CD4-positive, alpha-beta memory T cell (primary cell): ENCODE measurements around the gene SENP8. TPM values are rescaled to one million over a fixed set of nuclear protein-coding genes. Genes with fewer than 3 reads are reported as not detected.

ENCODE experiments used
- polyA plus RNA-seq, 2 donors: library from polyadenylated mRNA; unstranded; fragments of 300-500 nt; fragmentation: Illumina TruSeq; gene quantifications; one replicate each; pipeline ENCODE4 v1.2.3, GENCODE V29; 2021
- total RNA-seq, 2 experiments: library from RNA; stranded (reverse); gene quantifications; one replicate each; pipeline ENCODE4 v1.2.3, GENCODE V29; 2021

Gene SENP8
- total and polyA plus RNA-seq, 4 experiments from 2014 or later: 0.69 to 2.6 (median 1.3) TPM

Other genes starting within 250 kb of the SENP8 start
- 10 to 100 TPM; 37.9 to 44.0 TPM for gene MYO9A, start 253 bp upstream of the SENP8 start, total RNA-seq
- 10 to 100 TPM in 1 of 2 donors, 1 to 10 TPM in 1; 7.8 to 18.1 TPM for gene MYO9A, start 253 bp upstream of the SENP8 start, polyA plus RNA-seq
- not detected for gene GRAMD2A, start 79.4 kb downstream of the SENP8 start, total RNA-seq
- gene GRAMD2A, start 79.4 kb downstream of the SENP8 start, polyA plus RNA-seq: not detected
- 100 to 1,000 TPM; 378 to 383 TPM for gene PKM, start 112.8 kb downstream of the SENP8 start, total RNA-seq
- 100 to 1,000 TPM; 440 to 658 TPM for gene PKM, start 112.8 kb downstream of the SENP8 start, polyA plus RNA-seq
- gene PARP6, start 154.2 kb downstream of the SENP8 start, total RNA-seq: 100 to 1,000 TPM; 111 TPM
- 10 to 100 TPM in 1 of 2 donors, 1 to 10 TPM in 1; 7.5 to 34.0 TPM for gene PARP6, start 154.2 kb downstream of the SENP8 start, polyA plus RNA-seq
- gene CELF6, start 201.8 kb downstream of the SENP8 start, total RNA-seq: 1 to 10 TPM; 2.6 to 4.9 TPM
- gene CELF6, start 201.8 kb downstream of the SENP8 start, polyA plus RNA-seq: not detected